Smooth muscle cell (in vitro differentiated cells): Measurements from ENCODE around the gene ADD1. TPM values are rescaled to one million over a fixed set of nuclear protein-coding genes. Genes with fewer than 3 reads are reported as not detected.

Experiments used
- DNase-seq: peaks from one replicate; lab custom pipeline; 2025; ENCODE audit not compliant: unreplicated experiment; lab: John Stamatoyannopoulos, UW
- H2AFZ ChIP-seq: fragments of 200-600 bp; sonication (generic); 2 replicates; pipeline ENCODE4 v1.6.0; 2016; ENCODE audit warnings: antibody characterized with exemption, low read depth, mild to moderate bottlenecking
- H3F3A ChIP-seq: fragments of 200-600 bp; sonication (generic); 2 replicates; pipeline ENCODE4 v1.6.0; 2017; ENCODE audit warnings: antibody characterized with exemption, low read depth
- H3K27ac ChIP-seq: fragments of 200-600 bp; sonication (generic); 2 replicates; pipeline ENCODE4 v1.5.1; 2016; ENCODE audit warnings: low read depth, mild to moderate bottlenecking
- H3K27me3 ChIP-seq: fragments of 200-600 bp; sonication (generic); 2 replicates; pipeline ENCODE4 v1.6.1; 2016; ENCODE audit warnings: low read depth, mild to moderate bottlenecking
- H3K36me3 ChIP-seq: fragments of 200-600 bp; sonication (generic); 2 replicates; pipeline ENCODE4 v1.5.1; 2016; ENCODE audit warnings: low read depth
- H3K4me1 ChIP-seq: fragments of 200-600 bp; sonication (generic); 2 replicates; pipeline ENCODE4 v1.5.1; 2016; ENCODE audit warnings: low read depth
- H3K4me2 ChIP-seq: fragments of 200-600 bp; sonication (generic); 2 replicates; pipeline ENCODE4 v1.6.0; 2016; ENCODE audit warnings: mild to moderate bottlenecking
- H3K4me3 ChIP-seq: fragments of 200-600 bp; sonication (generic); 2 replicates; pipeline ENCODE4 v1.5.1; 2016; ENCODE audit warnings: mild to moderate bottlenecking
- H3K79me2 ChIP-seq: fragments of 200-600 bp; sonication (generic); 2 replicates; pipeline ENCODE4 v1.6.0; 2016; ENCODE audit warnings: low read depth, mild to moderate bottlenecking
- H3K9ac ChIP-seq: fragments of 200-600 bp; sonication (generic); 2 replicates; pipeline ENCODE4 v1.6.0; 2016; ENCODE audit warnings: low read depth
- H3K9me3 ChIP-seq: fragments of 200-600 bp; sonication (generic); replicated peaks from 2 replicates; pipeline ENCODE4 v1.5.1; 2016; ENCODE audit warnings: low read depth
- H4K20me1 ChIP-seq: fragments of 200-600 bp; sonication (generic); 2 replicates; pipeline ENCODE4 v1.6.0; 2016; ENCODE audit warnings: low read depth
- WGBS: methylation state at CpG from one replicate; pipeline ENCODE4 v1.1.7; 2016; ENCODE audit warnings: low lambda C conversion rate; 5-methylcytosine and 5-hydroxymethylcytosine counted together
- polyA plus RNA-seq: library from polyadenylated mRNA; unstranded; fragments of >200 nt; fragmentation: Nextera tagmentation; extraction: Ambion mirVana; gene quantifications from 2 replicates; pipeline ENCODE4 v1.2.1, GENCODE V29; 2016
- total RNA-seq: library from RNA; depleted of rRNA; stranded (reverse); fragments of >200 nt; gene quantifications from 2 replicates; pipeline ENCODE4 v1.2.3, GENCODE V29; 2014
- TF ChIP-seq, protein P1 (sequence below): fragments of 200-600 bp; sonication (generic); IDR thresholded peaks from 2 replicates; pipeline ENCODE4 v1.5.1; 2017; ENCODE audit warnings: borderline replicate concordance, mild to moderate bottlenecking, antibody characterized with exemption; ENCODE audit not compliant: insufficient read depth, poor library complexity, severe bottlenecking

Gene ADD1
- total and polyA plus RNA-seq, 2 experiments from 2014 or later = 109 to 175 TPM

DNA sequence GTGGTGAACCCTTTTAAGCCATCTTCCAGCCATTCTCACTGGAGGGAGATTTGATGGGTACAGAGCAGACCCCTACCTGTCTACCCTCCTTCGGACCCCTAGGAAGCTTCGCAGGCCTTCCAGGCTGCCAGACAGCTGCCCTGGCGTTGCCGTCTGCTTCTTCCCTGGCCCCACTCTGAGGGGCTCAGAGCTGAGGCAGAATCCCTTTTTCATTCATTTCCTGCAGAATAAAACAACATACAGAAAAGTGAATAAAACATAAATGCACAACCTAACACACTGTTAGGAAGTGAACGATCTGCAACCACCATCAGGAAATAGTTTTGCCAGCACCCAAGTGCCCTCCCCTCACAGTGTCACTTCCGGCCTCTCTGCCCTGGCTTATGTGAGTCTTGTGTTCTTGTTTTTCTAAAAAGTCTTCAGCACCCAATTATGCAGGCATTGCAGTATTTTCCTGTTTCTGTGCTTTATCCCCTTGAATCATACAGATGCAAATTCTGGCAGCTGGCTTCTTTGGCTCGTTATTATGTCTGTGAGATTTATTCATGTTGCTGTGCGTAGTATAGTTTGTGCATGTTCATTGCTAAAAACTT lies 5.6 kb upstream of the ADD1 start:
- WGBS = 83% methylated on average over 8 of the region's 8 CpGs

DNA sequence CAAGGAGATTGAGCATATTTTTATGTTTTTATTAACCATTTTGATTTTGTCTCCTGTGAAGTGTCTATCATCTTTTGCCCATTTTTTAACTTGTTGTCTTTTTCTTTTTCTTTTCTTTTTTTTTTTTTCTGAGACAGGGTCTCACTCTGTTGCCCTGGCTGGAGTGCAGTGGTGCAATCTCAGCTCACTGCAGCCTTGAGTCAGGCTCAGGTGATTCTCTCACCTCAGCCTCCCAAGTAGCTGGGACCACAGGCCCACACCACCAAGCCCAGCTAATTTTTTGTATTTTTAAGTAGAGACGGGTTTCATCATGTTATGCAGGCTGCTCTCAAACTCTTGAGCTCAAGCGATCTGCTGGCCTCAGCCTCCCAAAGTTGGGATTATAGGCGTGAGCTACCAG lies 4.6 kb upstream of the ADD1 start:
- peaks cover 6% of the 10 kb centered on the region for H3F3A ChIP-seq
- H3K4me1 ChIP-seq = peaks cover 6% of the 10 kb centered on the region
- no peaks in the 10 kb centered on the region for H4K20me1 ChIP-seq
- H2AFZ ChIP-seq = no peak overlapping the region
- peaks cover under 1% of the 10 kb centered on the region for H3K79me2 ChIP-seq
- TF ChIP-seq, protein P1, sequence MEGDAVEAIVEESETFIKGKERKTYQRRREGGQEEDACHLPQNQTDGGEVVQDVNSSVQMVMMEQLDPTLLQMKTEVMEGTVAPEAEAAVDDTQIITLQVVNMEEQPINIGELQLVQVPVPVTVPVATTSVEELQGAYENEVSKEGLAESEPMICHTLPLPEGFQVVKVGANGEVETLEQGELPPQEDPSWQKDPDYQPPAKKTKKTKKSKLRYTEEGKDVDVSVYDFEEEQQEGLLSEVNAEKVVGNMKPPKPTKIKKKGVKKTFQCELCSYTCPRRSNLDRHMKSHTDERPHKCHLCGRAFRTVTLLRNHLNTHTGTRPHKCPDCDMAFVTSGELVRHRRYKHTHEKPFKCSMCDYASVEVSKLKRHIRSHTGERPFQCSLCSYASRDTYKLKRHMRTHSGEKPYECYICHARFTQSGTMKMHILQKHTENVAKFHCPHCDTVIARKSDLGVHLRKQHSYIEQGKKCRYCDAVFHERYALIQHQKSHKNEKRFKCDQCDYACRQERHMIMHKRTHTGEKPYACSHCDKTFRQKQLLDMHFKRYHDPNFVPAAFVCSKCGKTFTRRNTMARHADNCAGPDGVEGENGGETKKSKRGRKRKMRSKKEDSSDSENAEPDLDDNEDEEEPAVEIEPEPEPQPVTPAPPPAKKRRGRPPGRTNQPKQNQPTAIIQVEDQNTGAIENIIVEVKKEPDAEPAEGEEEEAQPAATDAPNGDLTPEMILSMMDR = no peak
- H3K9me3 ChIP-seq = no peaks in the 10 kb centered on the region
- no peak overlapping the region for H3K4me2 ChIP-seq
- no peaks in the 10 kb centered on the region for H3K36me3 ChIP-seq
- no peak overlapping the region for H3K27ac ChIP-seq
- 93% methylated on average over 3 of the region's 3 CpGs for WGBS
- H3K27me3 ChIP-seq = no peaks in the 10 kb centered on the region
- no peak for DNase-seq
- no peak overlapping the region for H3K9ac ChIP-seq
- no peak overlapping the region for H3K4me3 ChIP-seq

More for the DNA sequence above, 5.6 kb upstream of the ADD1 start:
- TF ChIP-seq, protein P1 = no peak
- H3K36me3 ChIP-seq = no peaks in the 10 kb centered on the region
- H2AFZ ChIP-seq = no peak overlapping the region
- H3K79me2 ChIP-seq = no peaks in the 10 kb centered on the region
- peaks cover 6% of the 10 kb centered on the region for H3F3A ChIP-seq
- H3K27ac ChIP-seq = no peak overlapping the region
- H3K4me3 ChIP-seq = no peak overlapping the region
- no peak overlapping the region for H3K9ac ChIP-seq
- H3K27me3 ChIP-seq = no peaks in the 10 kb centered on the region
- DNase-seq = no peak
- no peak overlapping the region for H3K4me2 ChIP-seq
- H4K20me1 ChIP-seq = no peaks in the 10 kb centered on the region
- no peaks in the 10 kb centered on the region for H3K9me3 ChIP-seq
- H3K4me1 ChIP-seq = peaks cover 6% of the 10 kb centered on the region

DNA sequence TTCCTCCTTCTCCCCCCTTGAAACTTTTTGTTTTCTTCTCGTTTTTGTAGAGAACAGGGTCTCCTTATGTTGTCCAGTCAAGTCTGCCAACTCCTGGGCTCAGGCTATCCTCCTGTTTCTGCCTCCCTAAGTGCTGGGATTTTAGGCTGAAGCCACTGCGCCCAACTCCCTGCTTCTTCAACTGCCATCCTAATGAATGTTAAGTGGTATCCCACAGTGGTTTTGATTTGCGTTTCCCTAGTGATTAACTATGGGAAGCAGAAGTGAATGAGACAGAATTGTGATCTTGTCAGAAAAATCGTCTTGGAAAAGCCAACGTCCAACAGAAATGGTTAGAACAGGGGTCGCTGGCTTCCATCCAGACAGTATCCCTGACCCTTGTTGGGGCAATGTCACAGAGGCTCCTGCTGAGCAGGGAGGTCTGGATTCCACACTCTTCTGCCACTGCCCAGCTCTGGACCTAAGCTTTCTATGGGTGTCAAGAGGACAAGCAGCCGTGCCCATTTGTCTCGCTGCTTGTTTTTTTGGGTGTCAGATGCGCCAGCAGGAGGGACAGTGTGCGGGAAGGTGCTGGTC lies 869 bp upstream of the ADD1 start:
- Histone ChIP-seq H3K27ac (peak overlapping the region; percentile 69), H3K79me2 (peaks cover 38% of the 10 kb centered on the region), H3K9ac (peak overlapping the region; percentile 91), H3K36me3 (no peaks in the 10 kb centered on the region), H3F3A (peaks cover 12% of the 10 kb centered on the region), H3K27me3 (no peaks in the 10 kb centered on the region), H4K20me1 (peaks cover 36% of the 10 kb centered on the region), H3K4me2 (peak overlapping the region; percentile 100), H2AFZ (peak overlapping the region; percentile 68), H3K4me3 (peak overlapping the region; percentile 96), H3K4me1 (peaks cover 6% of the 10 kb centered on the region), H3K9me3 (no peaks in the 10 kb centered on the region)
- TF ChIP-seq, protein P1 = no peak
- 8% methylated on average over 10 of the region's 10 CpGs for WGBS
- DNase-seq = no peak
